UCSD-AML1 (cell line): ENCODE data around the gene ORM1.
"Not testable (repeated sequence)": the region's sequence is repeated elsewhere in the genome, so short reads cannot be mapped to it uniquely, and the experiment has no call there.

ENCODE experiments used
- DNase-seq: peaks from one replicate; lab custom pipeline; 2025; ENCODE audit not compliant: unreplicated experiment; lab: John Stamatoyannopoulos, UW

The ORM1 gene

DNA sequence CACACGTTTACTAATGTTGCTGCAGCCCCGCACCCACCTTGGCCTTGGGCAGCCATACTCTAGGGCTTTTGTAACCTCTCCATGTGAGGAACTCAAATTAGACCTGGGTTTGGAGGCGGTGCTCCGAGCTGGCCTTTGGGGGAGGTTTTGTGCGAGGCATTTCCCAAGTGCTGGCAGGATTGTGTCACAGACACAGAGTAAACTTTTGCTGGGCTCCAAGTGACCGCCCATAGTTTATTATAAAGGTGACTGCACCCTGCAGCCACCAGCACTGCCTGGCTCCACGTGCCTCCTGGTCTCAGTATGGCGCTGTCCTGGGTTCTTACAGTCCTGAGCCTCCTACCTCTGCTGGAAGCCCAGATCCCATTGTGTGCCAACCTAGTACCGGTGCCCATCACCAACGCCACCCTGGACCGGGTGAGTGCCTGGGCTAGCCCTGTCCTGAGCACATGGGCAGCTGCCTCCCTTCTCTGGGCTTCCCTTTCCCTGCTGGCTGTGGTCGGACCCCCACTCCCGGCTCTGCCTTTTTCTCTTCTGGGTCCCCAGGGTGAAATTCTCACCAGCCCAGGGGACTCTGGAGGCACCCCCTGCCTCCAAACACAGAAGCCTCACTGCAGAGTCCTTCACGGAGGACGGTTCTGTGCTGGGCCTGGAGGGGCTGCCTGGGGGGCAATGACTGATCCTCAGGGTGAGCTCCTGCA, at the start of gene ORM1:
Gene ORM1 (plus strand): TSS at position 268 of the 701 bp plus-strand sequence. CDS start 36 bp downstream, at position 304.
- DNase-seq: not testable (repeated sequence)

DNA sequence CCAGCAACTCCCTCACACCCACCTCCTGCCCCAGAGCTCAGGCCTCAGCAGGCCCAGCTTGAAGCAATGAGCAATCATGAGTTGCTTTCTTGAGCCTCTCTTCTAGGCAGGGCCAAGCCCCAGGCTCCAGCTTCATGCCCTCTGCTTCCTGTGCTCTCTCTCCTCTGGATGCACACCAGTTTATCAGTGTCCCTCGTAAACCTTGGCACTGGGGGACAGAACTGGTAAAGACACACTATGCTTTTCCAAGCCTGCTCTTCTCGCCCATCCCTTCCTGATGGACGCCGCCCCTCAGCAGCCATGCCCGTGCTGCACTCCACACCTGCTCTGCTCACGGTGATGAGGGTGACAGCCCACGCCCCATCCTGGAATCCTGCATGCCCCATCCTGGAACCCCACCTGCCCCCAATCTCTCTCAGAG, 49.4 kb upstream of the ORM1 start:
- DNase-seq: no peak

GRCh38 chr9:114274217-114274616, 48.7 kb upstream of the ORM1 start:
- DNase-seq: no peak

- DNase-seq: no peak
Observed at GRCh38 chr9:114275246-114276004, 47.5 kb upstream of the ORM1 start.

DNA sequence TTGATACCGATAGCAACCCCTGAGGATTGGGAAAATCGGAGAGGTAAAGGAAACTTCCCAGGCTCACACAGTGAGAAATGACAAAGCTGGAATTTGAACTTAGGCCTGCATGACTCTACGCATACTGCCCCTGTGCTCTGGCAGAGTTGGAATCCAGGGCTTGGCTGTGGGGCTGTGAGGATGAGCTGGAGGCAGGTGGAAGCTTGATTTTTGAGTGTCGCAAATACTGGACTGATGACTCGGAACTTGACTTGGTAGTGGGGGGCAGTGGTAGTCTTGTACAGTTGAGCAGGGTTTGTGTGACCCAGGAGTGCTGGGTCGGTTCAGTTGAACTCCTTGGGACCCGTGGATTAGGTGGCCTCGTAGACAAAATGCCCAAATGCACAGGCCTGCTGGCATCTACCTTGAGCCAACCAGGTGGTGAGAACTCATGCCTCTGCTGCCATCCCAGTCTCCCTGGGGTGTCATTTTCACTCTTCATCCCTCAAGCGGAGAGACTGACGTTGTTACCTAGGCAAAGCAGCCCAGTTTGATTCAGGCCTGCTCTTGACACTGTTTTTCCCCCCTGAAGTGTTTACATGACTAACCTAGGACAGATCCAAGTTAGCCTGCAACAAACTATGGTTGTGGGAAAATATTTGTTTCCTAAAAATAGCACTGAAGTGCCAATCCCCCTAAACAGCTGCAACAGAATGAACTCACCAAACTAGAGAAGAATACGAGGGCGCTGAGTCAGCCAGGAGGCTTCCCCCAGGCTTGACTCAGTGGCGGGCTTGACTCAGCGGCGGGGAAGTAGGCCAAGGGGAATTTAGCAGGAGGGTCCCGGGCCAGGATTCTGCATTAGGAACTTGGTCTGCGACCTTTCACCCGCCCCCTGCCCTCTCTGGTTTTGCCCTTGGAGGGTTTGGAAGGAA, 45.7 kb upstream of the ORM1 start:
- no peak for DNase-seq

DNA sequence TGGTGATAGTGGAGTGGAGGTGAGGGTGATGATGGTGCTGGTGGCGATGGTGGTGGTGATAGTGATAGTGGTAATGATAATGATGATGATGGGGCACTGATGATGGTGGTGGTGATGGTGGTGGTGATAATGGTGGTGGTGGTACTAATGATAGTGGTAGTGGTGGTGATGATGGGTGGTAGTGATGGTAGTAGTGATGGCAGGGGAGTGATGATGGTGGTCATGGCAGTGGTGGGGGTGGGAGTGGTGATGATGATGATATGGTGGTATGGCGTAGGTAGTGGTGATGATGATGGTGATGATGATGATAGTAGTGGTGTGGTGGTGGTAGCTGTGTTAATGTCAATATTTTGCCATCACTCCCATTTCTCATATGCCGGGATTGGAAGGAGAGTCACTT, 44.5 kb upstream of the ORM1 start:
- no peak for DNase-seq

GRCh38 chr9:114278881-114279570, 43.9 kb upstream of the ORM1 start:
- no peak for DNase-seq

DNA sequence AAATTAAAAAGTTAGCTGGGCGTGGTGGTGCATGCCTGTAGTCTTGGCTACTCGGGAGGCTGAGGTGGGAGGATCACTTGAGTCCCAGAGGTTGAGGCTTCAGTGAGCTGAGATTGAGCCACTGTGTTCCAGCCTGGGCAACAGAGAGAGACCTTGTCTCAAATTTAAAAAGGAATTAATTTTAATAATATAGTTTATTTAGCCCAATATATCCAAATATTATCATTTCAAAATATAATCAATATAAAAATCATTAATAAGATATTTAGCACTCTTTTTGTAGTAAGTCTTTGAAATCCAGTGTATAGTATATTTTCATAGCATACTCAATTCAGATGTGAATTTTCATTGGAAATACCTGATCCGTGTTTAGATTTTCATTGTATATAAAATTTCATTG, 43.2 kb upstream of the ORM1 start:
- no peak for DNase-seq

DNA sequence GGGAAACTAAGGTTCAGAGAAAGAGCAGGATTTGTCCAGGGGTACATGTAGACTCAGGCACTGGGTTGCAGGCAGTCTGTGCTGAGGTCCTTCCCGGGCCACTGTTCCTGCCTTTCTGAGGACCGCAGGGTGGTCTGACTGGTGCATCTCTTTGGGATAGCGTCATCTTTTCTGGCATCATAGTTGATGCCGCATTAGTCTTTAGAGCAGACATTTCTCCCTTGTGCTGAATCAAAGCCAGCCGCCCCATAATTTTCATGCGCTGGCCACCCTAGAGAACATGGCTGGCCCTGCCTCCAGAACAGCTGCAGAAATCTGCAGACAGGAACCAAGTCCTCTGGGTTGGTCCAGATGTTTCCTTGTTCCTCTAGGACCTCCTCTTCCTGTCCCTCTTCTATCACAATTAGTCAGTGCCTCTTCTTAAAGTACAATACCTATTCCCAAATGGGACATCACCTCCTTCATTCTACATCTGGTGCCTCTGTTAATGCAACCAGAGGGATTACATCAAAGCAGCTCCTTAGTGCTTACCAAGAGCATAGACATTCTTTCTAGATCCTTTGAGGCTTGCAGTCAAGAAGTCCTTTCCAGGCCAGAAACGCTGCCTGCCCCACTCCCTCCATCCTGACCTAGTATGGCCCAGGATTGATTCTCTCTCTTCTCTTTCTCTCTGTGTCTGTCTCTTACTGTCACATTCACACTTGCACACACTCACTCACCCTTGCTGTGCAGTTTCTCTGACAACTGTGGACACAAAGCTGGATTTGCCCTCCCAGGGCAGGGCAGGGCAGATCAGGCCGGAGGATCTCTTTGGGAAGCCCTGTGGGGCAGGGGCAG, 42.0 kb upstream of the ORM1 start:
- DNase-seq: no peak

DNA sequence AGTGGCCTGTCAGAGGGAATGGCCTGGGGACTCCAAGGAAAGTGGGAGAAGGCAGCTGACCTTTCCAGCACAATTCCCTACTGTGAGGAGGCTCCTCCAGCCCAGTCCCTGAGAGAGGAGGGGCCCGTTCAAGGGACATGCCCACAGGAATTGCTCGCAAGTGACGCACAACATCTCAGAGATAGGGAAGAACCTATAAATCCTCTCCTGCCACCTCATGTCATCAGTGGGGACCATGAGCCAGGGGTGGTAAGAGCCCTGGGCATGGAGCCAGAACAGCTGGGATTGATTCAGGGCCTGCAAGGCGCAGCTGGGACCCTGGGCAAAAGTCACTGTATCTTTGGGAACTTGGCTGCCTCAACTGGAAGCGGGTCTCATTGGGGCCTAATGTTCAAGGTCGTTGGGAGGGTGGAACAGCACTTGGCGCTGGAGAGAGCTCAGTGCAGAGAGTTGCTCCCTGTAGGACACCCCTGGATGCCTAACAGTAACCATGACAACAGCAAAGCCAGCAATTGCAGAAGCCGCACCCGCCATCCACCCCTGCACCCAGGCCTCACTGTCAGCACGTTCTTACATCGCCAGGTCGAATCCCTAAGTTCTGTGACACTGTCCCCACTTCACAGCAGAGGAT, 41.3 kb upstream of the ORM1 start:
- no peak for DNase-seq

GRCh38 chr9:114282104-114282485, 40.8 kb upstream of the ORM1 start:
- DNase-seq: no peak

- DNase-seq: no peak
Observed at GRCh38 chr9:114282507-114282906, 40.4 kb upstream of the ORM1 start.

DNA sequence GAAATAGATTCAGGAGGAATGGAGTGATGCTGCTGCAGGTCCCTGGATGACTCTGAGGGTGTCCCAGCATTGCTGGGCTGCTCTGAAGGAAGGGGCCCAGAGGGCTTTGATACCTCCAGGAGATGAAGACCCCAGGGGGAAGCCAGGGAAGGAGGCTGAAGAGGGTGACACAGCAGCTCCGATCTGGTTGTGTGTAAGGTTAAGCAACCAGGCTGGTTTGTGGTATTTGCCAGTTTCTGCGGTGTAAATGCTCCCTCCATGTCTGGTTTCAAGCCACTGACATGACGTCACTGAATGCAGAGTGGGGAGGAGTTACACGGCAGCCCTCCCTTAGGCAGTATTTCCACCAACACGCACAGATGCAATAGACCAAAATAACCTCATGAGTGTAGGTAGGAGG, 40.0 kb upstream of the ORM1 start:
- no peak for DNase-seq

GRCh38 chr9:114283551-114284111, 39.3 kb upstream of the ORM1 start:
- DNase-seq: no peak

DNA sequence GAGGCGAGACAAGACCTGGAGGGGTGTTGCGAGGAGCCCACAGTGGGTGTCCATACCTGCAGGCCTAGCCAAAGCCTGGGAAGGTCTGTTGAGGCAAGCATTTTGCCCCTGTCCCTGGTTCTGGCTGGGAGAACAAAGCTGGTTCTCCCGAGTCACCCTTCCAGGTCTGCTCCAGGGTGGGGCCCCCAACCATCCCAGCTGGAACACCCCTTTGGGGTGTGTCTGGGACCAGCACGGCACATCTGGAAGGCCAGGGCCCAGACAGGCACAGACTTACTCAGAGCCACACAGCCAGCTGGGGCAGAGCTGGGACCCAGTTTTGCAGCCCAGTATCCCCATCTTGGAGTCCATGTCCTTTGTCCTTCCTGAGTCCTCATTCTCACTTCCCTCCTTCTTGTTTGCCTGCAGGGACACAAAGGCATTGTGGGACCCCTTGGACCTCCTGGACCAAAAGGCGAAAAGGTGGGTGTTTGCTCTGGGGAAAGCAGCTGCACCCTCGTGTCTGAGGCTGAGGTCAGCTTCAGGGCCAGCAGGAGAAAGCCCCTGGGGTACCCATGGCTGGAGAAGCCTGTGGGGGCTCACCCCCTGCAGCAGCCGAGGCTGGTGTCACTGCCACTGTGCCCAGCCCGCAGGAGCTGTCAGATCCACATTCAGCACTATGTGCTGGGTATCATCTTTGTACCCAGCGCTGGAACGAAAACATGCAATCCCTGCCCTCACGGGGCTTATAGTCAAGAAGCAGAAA, 38.4 kb upstream of the ORM1 start:
- no peak for DNase-seq

DNA sequence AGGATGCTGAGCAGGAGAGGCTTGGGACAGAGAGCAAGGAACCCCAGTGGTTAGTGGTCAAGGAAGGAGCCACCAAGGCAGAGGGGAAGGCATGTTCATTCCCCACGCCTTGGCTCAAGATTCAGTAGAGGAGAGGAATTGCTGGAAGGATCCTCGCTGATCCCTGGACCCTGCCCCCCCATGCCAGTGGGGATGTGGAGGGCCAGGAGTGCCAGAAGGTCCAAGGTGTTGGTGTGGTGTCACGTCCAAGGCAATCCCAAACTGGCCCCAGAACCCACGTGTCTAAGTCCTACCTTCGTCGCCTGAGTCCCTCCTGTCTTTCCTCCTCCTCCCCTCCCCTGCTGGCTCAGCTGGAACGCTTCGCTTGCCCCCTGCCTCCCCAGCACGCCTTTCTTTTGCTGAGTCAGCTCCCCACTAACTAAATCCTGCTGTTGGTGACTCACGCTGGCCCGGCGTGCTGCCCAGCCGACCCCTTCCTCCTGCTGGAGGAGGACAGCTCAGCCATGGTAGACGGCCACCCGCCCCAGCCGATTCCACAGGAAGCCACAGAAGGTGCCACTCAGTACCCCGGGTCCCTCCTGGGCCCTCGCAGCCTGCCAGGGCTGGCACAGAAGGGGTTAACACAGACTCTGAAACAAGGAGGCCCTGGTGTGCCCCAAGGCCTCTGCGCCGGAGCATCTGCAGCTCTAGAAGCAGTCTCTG, 37.6 kb upstream of the ORM1 start:
- DNase-seq: no peak

DNA sequence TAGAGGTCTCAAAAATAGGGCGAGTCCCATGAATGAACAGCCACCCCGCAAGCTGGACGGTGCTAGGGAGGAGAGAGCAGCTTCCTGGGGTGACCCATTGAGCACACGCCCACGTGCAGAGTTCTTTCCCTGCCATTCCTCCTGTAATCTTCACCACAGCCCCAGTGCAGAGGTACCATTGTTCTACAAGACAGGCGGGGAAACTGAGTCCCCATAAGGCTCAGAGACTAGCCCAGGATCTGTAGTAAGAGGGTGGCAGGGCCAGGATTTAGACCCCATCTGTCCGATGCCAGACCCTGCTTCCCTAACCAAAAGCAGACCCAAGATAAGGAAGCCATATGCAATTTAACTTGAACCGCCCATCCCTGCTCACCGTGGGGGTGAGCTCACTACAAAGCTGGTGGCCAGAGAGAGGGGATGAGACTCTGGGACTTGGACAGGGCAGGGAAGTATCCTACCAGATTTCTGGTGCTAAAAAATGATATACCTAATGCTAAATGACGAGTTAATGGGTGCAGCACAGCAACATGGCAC, 36.7 kb upstream of the ORM1 start:
- DNase-seq: no peak
